Esophagus muscularis mucosa (tissue), 4 donors: ENCODE measurements around the gene PIGR. TPM values are rescaled to one million over a fixed set of nuclear protein-coding genes. Genes with fewer than 3 reads are reported as not detected.
"Not testable (repeated sequence)": the region's sequence is repeated elsewhere in the genome, so short reads cannot be mapped to it uniquely, and the experiment has no call there.

Source experiments
- DNase-seq: peaks from one replicate; pipeline ENCODE4 v3.0.0-alpha.2; 2017; ENCODE audit errors: extremely low spot score
- H3K27ac ChIP-seq, 4 donors: fragments of 200-600 bp; sonication (generic); replicated peaks in 1 of 4; 1 replicate in 3 of 4; 2 replicates in 1 of 4; pipeline ENCODE4 v1.5.1; 2016 to 2019; ENCODE audit warnings: mild to moderate bottlenecking in 1 of 4
- H3K27me3 ChIP-seq, 4 donors: fragments of 200-600 bp; sonication (generic); one replicate each; pipeline versions ENCODE4 v1.5.1 to v1.6.0; 2016 to 2019
- H3K36me3 ChIP-seq, 4 donors: fragments of 200-600 bp; sonication (generic); one replicate each; pipeline ENCODE4 v1.5.1; 2016 to 2019
- H3K4me1 ChIP-seq, 4 donors: fragments of 200-600 bp; sonication (generic); one replicate each; pipeline ENCODE4 v1.5.1; 2016 to 2019
- H3K4me3 ChIP-seq, 4 donors: fragments of 200-600 bp; sonication (generic); 1 replicate in 2 of 4; 2 replicates in 2 of 4; pipeline ENCODE4 v1.5.1; 2016 to 2019; ENCODE audit warnings: mild to moderate bottlenecking in 4 of 4, moderate library complexity in 1 of 4
- H3K9me3 ChIP-seq, 4 donors: fragments of 200-600 bp; sonication (generic); 1 replicate in 3 of 4; 2 replicates in 1 of 4; pipeline ENCODE4 v1.5.1; 2016 to 2019
- CTCF ChIP-seq, 3 experiments: fragments of 200-600 bp in 2 of 3; fragments of 450-650 bp in 1 of 3; sonication (generic) in 2 of 3; IDR thresholded peaks; one replicate each; pipeline ENCODE4 v1.5.1; 2017 to 2019; ENCODE audit warnings: antibody characterized with exemption in 3 of 3, mild to moderate bottlenecking in 2 of 3, moderate library complexity in 1 of 3
- EP300 ChIP-seq: sonication (generic); formaldehyde crosslinking; IDR thresholded peaks from one replicate; pipeline ENCODE4 v1.6.1; 2017; ENCODE audit warnings: antibody characterized with exemption
- POLR2A ChIP-seq: fragments of 450-650 bp; IDR thresholded peaks from one replicate; pipeline ENCODE4 v1.6.1; 2017; ENCODE audit warnings: antibody characterized with exemption, moderate library complexity, mild to moderate bottlenecking, low read depth
- POLR2AphosphoS5 ChIP-seq, 2 donors: sonication (generic); formaldehyde crosslinking; IDR thresholded peaks; one replicate each; pipeline ENCODE4 v1.6.1; 2017; ENCODE audit warnings: antibody characterized with exemption in 2 of 2
- WGBS: methylation state at CpG from one replicate; pipeline ENCODE4 v1.1.5; 2018; 5-methylcytosine and 5-hydroxymethylcytosine counted together
- intact Hi-C: fragments of 100-400 bp; cut with DNase I; formaldehyde crosslinking; loops from one replicate; pipeline ENCODE4 v1.15.1; 2023
- total RNA-seq, 4 donors: library from RNA; depleted of rRNA; stranded (reverse); fragments of >200 nt; gene quantifications; one replicate each; pipeline versions ENCODE4 v1.1.0 to v1.2.1, GENCODE V29; 2016

PIGR gene
- total RNA-seq, 4 donors from 2014 or later: 0.42 to 4.2 (median 1.1) TPM; not detected in 1

GRCh38 chr1:206925106-206925736, 21.0 kb downstream of the PIGR start:
- no peak for DNase-seq
- H3K36me3 ChIP-seq: no peaks in the 10 kb centered on the region

GRCh38 chr1:206924592-206925105, 21.6 kb downstream of the PIGR start:
- no peaks in the 10 kb centered on the region for H3K4me1 ChIP-seq
- H3K4me3 ChIP-seq: no peak overlapping the region
- no peak for TF ChIP-seq CTCF (IDR thresholded peaks at IDR 0.05)
- intact Hi-C loops: no loop called here
- no peak overlapping the region for H3K27ac ChIP-seq
- H3K27me3 ChIP-seq: no peaks in the 10 kb centered on the region
- no peaks in the 10 kb centered on the region for H3K9me3 ChIP-seq
- DNase-seq: no peak
- H3K36me3 ChIP-seq: no peaks in the 10 kb centered on the region
- WGBS: 76% methylated on average over 8 of the region's 8 CpGs

More at GRCh38 chr1:206925106-206925736, 21.0 kb downstream of the PIGR start:
- TF ChIP-seq EP300 (no peak), POLR2A (no peak), POLR2AphosphoS5 (IDR thresholded peaks at IDR 0.05) (no peak), CTCF (IDR thresholded peaks at IDR 0.05) (no peak)
- Histone ChIP-seq H3K4me1 (no peaks in the 10 kb centered on the region), H3K27me3 (no peaks in the 10 kb centered on the region), H3K9me3 (no peaks in the 10 kb centered on the region), H3K27ac (no peak overlapping the region), H3K4me3 (no peak overlapping the region)
- intact Hi-C loops: no loop called here
- 69% methylated on average over 9 of the region's 11 CpGs for WGBS

- WGBS: 81% methylated on average over 4 of the region's 4 CpGs
Observed at GRCh38 chr1:206923961-206924557, 22.2 kb downstream of the PIGR start.

GRCh38 chr1:206923009-206923960, 23.0 kb downstream of the PIGR start:
- Histone ChIP-seq H3K4me3 (no peak overlapping the region), H3K27me3 (no peaks in the 10 kb centered on the region), H3K4me1 (no peaks in the 10 kb centered on the region), H3K9me3 (no peaks in the 10 kb centered on the region), H3K36me3 (no peaks in the 10 kb centered on the region), H3K27ac (no peak overlapping the region)
- TF ChIP-seq EP300: no peak
- intact Hi-C loops: no loop called here
- WGBS: 65% methylated on average over 6 of the region's 12 CpGs
- DNase-seq: no peak

More at GRCh38 chr1:206923961-206924557, 22.2 kb downstream of the PIGR start:
- H3K27ac ChIP-seq, H3K27me3 ChIP-seq, H3K4me1 ChIP-seq, H3K9me3 ChIP-seq, H3K4me3 ChIP-seq, H3K36me3 ChIP-seq, DNase-seq, intact Hi-C loops: not testable (repeated sequence)

GRCh38 chr1:206922524-206922923, 23.7 kb downstream of the PIGR start:
- H3K4me3 ChIP-seq: no peak overlapping the region
- no peaks in the 10 kb centered on the region for H3K36me3 ChIP-seq
- WGBS: 71% methylated on average over 1 of the region's 1 CpG
- no peaks in the 10 kb centered on the region for H3K27me3 ChIP-seq
- no peak for TF ChIP-seq POLR2AphosphoS5 (IDR thresholded peaks at IDR 0.05)
- no peak for TF ChIP-seq CTCF (IDR thresholded peaks at IDR 0.05)
- no peaks in the 10 kb centered on the region for H3K9me3 ChIP-seq
- H3K4me1 ChIP-seq: no peaks in the 10 kb centered on the region
- no peak overlapping the region for H3K27ac ChIP-seq
- DNase-seq: no peak
- intact Hi-C loops: no loop called here
